HEK293 (cell line): ENCODE measurements around the gene TENT4B.
A peak's percentile ranks its signal among the peaks of the same experiment; 100 is the strongest.

Experiments
- CTCF ChIA-PET: fragments of 350-600 bp; formaldehyde crosslinking; extraction: SDS; loops from one replicate; lab custom pipeline; 2021; ENCODE audit warnings: antibody characterized with exemption; lab: Yijun Ruan, JAX
- POLR2A ChIA-PET: fragments of 300-600 bp; formaldehyde crosslinking; extraction: SDS; loops from one replicate; lab custom pipeline; 2020; ENCODE audit warnings: antibody characterized with exemption, inconsistent platforms; lab: Yijun Ruan, JAX
- H3K27ac ChIP-seq: fragments of 200-500 bp; sonication (Bioruptor generic); 2 replicates; pipeline ENCODE4 v1.5.1; 2014; ENCODE audit warnings: low read depth, low read length, control low read depth, inconsistent platforms; ENCODE audit errors: extremely low read depth
- H3K36me3 ChIP-seq, 2 experiments: fragments of 200-500 bp in 1 of 2; sonication (Bioruptor generic) in 1 of 2; 1 replicate in 1 of 2; 2 replicates in 1 of 2; pipeline ENCODE4 v1.5.1; 2014 to 2017; ENCODE audit warnings: inconsistent platforms in 2 of 2, low read length in 2 of 2; ENCODE audit not compliant: control insufficient read depth in 2 of 2, insufficient read depth in 1 of 2
- H3K4me1 ChIP-seq: fragments of 200-500 bp; sonication (Bioruptor generic); 2 replicates; pipeline ENCODE4 v1.5.1; 2014; ENCODE audit warnings: mild to moderate bottlenecking, low read length, inconsistent platforms; ENCODE audit not compliant: control insufficient read depth, insufficient read depth
- H3K4me3 ChIP-seq: 2 replicates; pipeline ENCODE4 v1.5.1; 2011; ENCODE audit warnings: low read depth, mild to moderate bottlenecking, control low read depth, low read length, moderate library complexity
- H3K9me3 ChIP-seq: fragments of 200-500 bp; sonication (Bioruptor generic); 2 replicates; pipeline ENCODE4 v1.5.1; 2014; ENCODE audit warnings: low read depth, low read length, inconsistent platforms; ENCODE audit not compliant: control insufficient read depth, insufficient read depth
- EGR2 ChIP-seq: fragments of 450-650 bp; formaldehyde crosslinking; IDR thresholded peaks from 2 replicates; pipeline ENCODE4 v1.5.1; 2016; ENCODE audit warnings: low read depth, missing biosample characterization, missing genetic modification characterization
- GLIS1 ChIP-seq: fragments of 450-650 bp; formaldehyde crosslinking; IDR thresholded peaks from 2 replicates; pipeline ENCODE4 v1.5.1; 2016; ENCODE audit warnings: missing biosample characterization, missing genetic modification characterization
- GLIS2 ChIP-seq: fragments of 450-650 bp; formaldehyde crosslinking; IDR thresholded peaks from 2 replicates; pipeline ENCODE4 v1.5.1; 2016; ENCODE audit warnings: missing biosample characterization, missing genetic modification characterization
- KLF16 ChIP-seq: fragments of 450-650 bp; formaldehyde crosslinking; IDR thresholded peaks from 2 replicates; pipeline ENCODE4 v1.5.1; 2017; ENCODE audit warnings: missing biosample characterization, missing genetic modification characterization
- KLF17 ChIP-seq: fragments of 450-650 bp; formaldehyde crosslinking; IDR thresholded peaks from 2 replicates; pipeline ENCODE4 v1.5.1; 2016; ENCODE audit warnings: missing biosample characterization, missing genetic modification characterization
- PRDM2 ChIP-seq: fragments of 450-650 bp; formaldehyde crosslinking; IDR thresholded peaks from 2 replicates; pipeline ENCODE4 v1.5.1; 2016; ENCODE audit warnings: missing biosample characterization, missing genetic modification characterization, borderline replicate concordance
- REST ChIP-seq: fragments of 450-650 bp; formaldehyde crosslinking; IDR thresholded peaks from 2 replicates; pipeline ENCODE4 v1.5.1; 2016; ENCODE audit warnings: missing biosample characterization, missing genetic modification characterization
- ZBTB1 ChIP-seq: fragments of 450-650 bp; formaldehyde crosslinking; IDR thresholded peaks from 2 replicates; pipeline ENCODE4 v1.5.1; 2016; ENCODE audit warnings: missing biosample characterization, missing genetic modification characterization
- ZBTB20 ChIP-seq: fragments of 450-650 bp; formaldehyde crosslinking; IDR thresholded peaks from 2 replicates; pipeline ENCODE4 v1.5.1; 2016; ENCODE audit warnings: missing biosample characterization, missing genetic modification characterization
- ZBTB26 ChIP-seq: fragments of 450-650 bp; formaldehyde crosslinking; optimal IDR thresholded peaks from 2 replicates; pipeline ENCODE3; 2016; ENCODE audit warnings: missing biosample characterization, mild to moderate bottlenecking, missing genetic modification characterization
- ZFHX2 ChIP-seq: fragments of 450-650 bp; formaldehyde crosslinking; conservative IDR thresholded peaks from 2 replicates; pipeline ENCODE4 v1.5.1; 2016; ENCODE audit warnings: missing biosample characterization, missing genetic modification characterization
- ZFP3 ChIP-seq: fragments of 450-650 bp; formaldehyde crosslinking; IDR thresholded peaks from 2 replicates; pipeline ENCODE4 v1.5.1; 2016; ENCODE audit warnings: low read depth, missing biosample characterization, missing genetic modification characterization
- ZNF248 ChIP-seq: fragments of 450-650 bp; formaldehyde crosslinking; IDR thresholded peaks from 2 replicates; pipeline ENCODE4 v1.5.1; 2017; ENCODE audit warnings: missing biosample characterization, missing genetic modification characterization
- ZNF324 ChIP-seq: fragments of 450-650 bp; formaldehyde crosslinking; IDR thresholded peaks from 2 replicates; pipeline ENCODE4 v1.5.1; 2016; ENCODE audit warnings: missing biosample characterization, missing genetic modification characterization
- ZNF416 ChIP-seq: fragments of 450-650 bp; formaldehyde crosslinking; IDR thresholded peaks from 2 replicates; pipeline ENCODE4 v1.5.1; 2016; ENCODE audit warnings: missing biosample characterization, missing genetic modification characterization
- ZNF433 ChIP-seq: fragments of 450-650 bp; formaldehyde crosslinking; IDR thresholded peaks from 2 replicates; pipeline ENCODE4 v1.5.1; 2016; ENCODE audit warnings: missing biosample characterization, missing genetic modification characterization, low read depth
- TF ChIP-seq, protein P1 (sequence below): sonication (generic); formaldehyde crosslinking; IDR thresholded peaks from 2 replicates; pipeline ENCODE4 v1.8.1; 2022; ENCODE audit warnings: mild to moderate bottlenecking, moderate library complexity, missing genetic modification reagents
- TF ChIP-seq, protein P2 (sequence below): fragments of 450-650 bp; formaldehyde crosslinking; IDR thresholded peaks from 2 replicates; pipeline ENCODE4 v1.5.1; 2016; ENCODE audit warnings: missing biosample characterization, missing genetic modification characterization, borderline replicate concordance
- TF ChIP-seq, protein P3 (sequence below): IDR thresholded peaks from 2 replicates; pipeline ENCODE4 v1.6.1; 2011; ENCODE audit warnings: mild to moderate bottlenecking, low read depth, low read length, borderline replicate concordance

TENT4B gene

GRCh38 chr16:50152351-50152806, 727 bp upstream of the TENT4B start (continued):
- TF ChIP-seq REST: no peak
- peak; percentile 85 for TF ChIP-seq ZBTB20
- 0 out of 2 replicates have a peak, but pooled peaks have one; percentile 18 for TF ChIP-seq ZNF324 (tag by site-specific recombination)
- TF ChIP-seq EGR2: no peak
- no peak for TF ChIP-seq ZBTB1 (tag by site-specific recombination)
- TF ChIP-seq, protein P1, sequence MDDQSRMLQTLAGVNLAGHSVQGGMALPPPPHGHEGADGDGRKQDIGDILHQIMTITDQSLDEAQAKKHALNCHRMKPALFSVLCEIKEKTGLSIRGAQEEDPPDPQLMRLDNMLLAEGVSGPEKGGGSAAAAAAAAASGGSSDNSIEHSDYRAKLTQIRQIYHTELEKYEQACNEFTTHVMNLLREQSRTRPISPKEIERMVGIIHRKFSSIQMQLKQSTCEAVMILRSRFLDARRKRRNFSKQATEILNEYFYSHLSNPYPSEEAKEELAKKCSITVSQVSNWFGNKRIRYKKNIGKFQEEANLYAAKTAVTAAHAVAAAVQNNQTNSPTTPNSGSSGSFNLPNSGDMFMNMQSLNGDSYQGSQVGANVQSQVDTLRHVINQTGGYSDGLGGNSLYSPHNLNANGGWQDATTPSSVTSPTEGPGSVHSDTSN (CRISPR knock-in tag): no peak

GRCh38 chr16:50153596-50154419, 702 bp downstream of the TENT4B start:
- Histone ChIP-seq H3K4me1 (peaks cover 3% of the 10 kb centered on the region; the same call in 1 of the 2 replicates), H3K27ac (peak overlapping the region; percentile 80), H3K4me3 (peak overlapping the region; percentile 72), H3K9me3 (no peaks in the 10 kb centered on the region), H3K36me3 (no peaks in the 10 kb centered on the region; a peak in 1 of 3 replicates)
- POLR2A ChIA-PET: no interaction called here
- CTCF ChIA-PET: no interaction called here
- no peak for TF ChIP-seq ZNF248 (tag by site-specific recombination)
- TF ChIP-seq ZNF416 (tag by site-specific recombination): no peak
- peak; percentile 64; the same call in 1 of the 2 replicates for TF ChIP-seq ZFHX2 (tag by site-specific recombination)
- peak; percentile 22; the same call in 1 of the 2 replicates for TF ChIP-seq KLF16 (tag by site-specific recombination)
- TF ChIP-seq, protein P2, sequence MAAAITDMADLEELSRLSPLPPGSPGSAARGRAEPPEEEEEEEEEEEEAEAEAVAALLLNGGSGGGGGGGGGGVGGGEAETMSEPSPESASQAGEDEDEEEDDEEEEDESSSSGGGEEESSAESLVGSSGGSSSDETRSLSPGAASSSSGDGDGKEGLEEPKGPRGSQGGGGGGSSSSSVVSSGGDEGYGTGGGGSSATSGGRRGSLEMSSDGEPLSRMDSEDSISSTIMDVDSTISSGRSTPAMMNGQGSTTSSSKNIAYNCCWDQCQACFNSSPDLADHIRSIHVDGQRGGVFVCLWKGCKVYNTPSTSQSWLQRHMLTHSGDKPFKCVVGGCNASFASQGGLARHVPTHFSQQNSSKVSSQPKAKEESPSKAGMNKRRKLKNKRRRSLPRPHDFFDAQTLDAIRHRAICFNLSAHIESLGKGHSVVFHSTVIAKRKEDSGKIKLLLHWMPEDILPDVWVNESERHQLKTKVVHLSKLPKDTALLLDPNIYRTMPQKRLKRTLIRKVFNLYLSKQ (tag by site-specific recombination): no peak
- peak; percentile 6 for TF ChIP-seq GLIS1 (tag by site-specific recombination)
- TF ChIP-seq, protein P3, sequence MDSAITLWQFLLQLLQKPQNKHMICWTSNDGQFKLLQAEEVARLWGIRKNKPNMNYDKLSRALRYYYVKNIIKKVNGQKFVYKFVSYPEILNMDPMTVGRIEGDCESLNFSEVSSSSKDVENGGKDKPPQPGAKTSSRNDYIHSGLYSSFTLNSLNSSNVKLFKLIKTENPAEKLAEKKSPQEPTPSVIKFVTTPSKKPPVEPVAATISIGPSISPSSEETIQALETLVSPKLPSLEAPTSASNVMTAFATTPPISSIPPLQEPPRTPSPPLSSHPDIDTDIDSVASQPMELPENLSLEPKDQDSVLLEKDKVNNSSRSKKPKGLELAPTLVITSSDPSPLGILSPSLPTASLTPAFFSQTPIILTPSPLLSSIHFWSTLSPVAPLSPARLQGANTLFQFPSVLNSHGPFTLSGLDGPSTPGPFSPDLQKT: no peak
- TF ChIP-seq ZFP3 (tag by site-specific recombination): peak; percentile 83
- TF ChIP-seq GLIS2 (tag by site-specific recombination): peak; percentile 87
- peak; percentile 63; the same call in 1 of the 2 replicates for TF ChIP-seq EGR2
- no peak for TF ChIP-seq KLF17 (tag by site-specific recombination)
- 0 out of 2 replicates have a peak, but pooled peaks have one; percentile 45 for TF ChIP-seq PRDM2 (tag by site-specific recombination)
- TF ChIP-seq ZBTB26 (tag by site-specific recombination): peak; percentile 87
- no peak for TF ChIP-seq ZNF433 (tag by site-specific recombination)
